DND-41 (cell line): Measurements from ENCODE around the gene PPP6R2.

Experiments
- ATAC-seq: fragments of 200-7000 bp; cut with Tn5 transposase; 3 replicates; pipeline ENCODE4 v1.9.1; 2021; ENCODE audit warnings: low read depth; ENCODE audit not compliant: insufficient read depth
- DNase-seq: peaks from one replicate; pipeline ENCODE4 v3.0.0-alpha.2; 2020
- H2AFZ ChIP-seq: 2 replicates; pipeline ENCODE4 v1.6.0; 2012; ENCODE audit warnings: low read depth, low read length
- H3K27ac ChIP-seq: 2 replicates; pipeline ENCODE4 v1.5.1; 2012; ENCODE audit warnings: low read length, inconsistent platforms
- H3K27me3 ChIP-seq: fragments of 200-600 bp; sonication (generic); 2 replicates; pipeline ENCODE4 v1.6.0; 2012; ENCODE audit warnings: low read length, mild to moderate bottlenecking, inconsistent platforms; ENCODE audit not compliant: insufficient read depth, poor library complexity
- H3K36me3 ChIP-seq: 2 replicates; pipeline ENCODE4 v1.5.1; 2012; ENCODE audit warnings: low read length, inconsistent platforms; ENCODE audit not compliant: insufficient read depth
- H3K4me1 ChIP-seq: 2 replicates; pipeline ENCODE4 v1.5.1; 2012; ENCODE audit warnings: mild to moderate bottlenecking, low read length; ENCODE audit not compliant: insufficient read depth
- H3K4me2 ChIP-seq: 2 replicates; pipeline ENCODE4 v1.6.0; 2012; ENCODE audit warnings: mild to moderate bottlenecking, moderate library complexity, low read length, inconsistent platforms; ENCODE audit not compliant: insufficient read depth
- H3K4me3 ChIP-seq, 2 experiments: fragments of 200-600 bp in 1 of 2; shearing (Covaris generic) in 1 of 2; 2 replicates each; pipeline ENCODE4 v1.5.1; 2012 to 2016; ENCODE audit warnings: inconsistent platforms in 2 of 2, low read length in 2 of 2, mild to moderate bottlenecking in 2 of 2, low read depth in 1 of 2, moderate library complexity in 1 of 2
- H3K79me2 ChIP-seq: 2 replicates; pipeline ENCODE4 v1.6.0; 2012; ENCODE audit warnings: low read length, inconsistent platforms; ENCODE audit not compliant: insufficient read depth
- H3K9ac ChIP-seq: 2 replicates; pipeline ENCODE4 v1.6.0; 2012; ENCODE audit warnings: low read depth, mild to moderate bottlenecking, inconsistent platforms, low read length, moderate library complexity
- H3K9me3 ChIP-seq: 2 replicates; pipeline ENCODE4 v1.5.1; 2012; ENCODE audit warnings: low read length, moderate library complexity, mild to moderate bottlenecking, inconsistent platforms; ENCODE audit not compliant: insufficient read depth, severe bottlenecking
- H4K20me1 ChIP-seq: 2 replicates; pipeline ENCODE4 v1.6.0; 2012; ENCODE audit warnings: low read length; ENCODE audit not compliant: insufficient read depth
- CTCF ChIP-seq: IDR thresholded peaks from 2 replicates; pipeline ENCODE4 v1.5.1; 2012; ENCODE audit warnings: borderline replicate concordance, low read length, moderate library complexity, mild to moderate bottlenecking; ENCODE audit not compliant: poor library complexity, severe bottlenecking; ENCODE audit errors: extremely low read depth
- EZH2 ChIP-seq: IDR thresholded peaks from 3 replicates; pipeline ENCODE4 v1.6.1; 2012; ENCODE audit warnings: borderline replicate concordance, low read depth, mild to moderate bottlenecking, moderate library complexity, low read length, inconsistent platforms; ENCODE audit not compliant: severe bottlenecking

The PPP6R2 gene

GRCh38 chr22:50296658-50297490 is 46.3 kb upstream of the PPP6R2 start:
- no peak for TF ChIP-seq EZH2
- TF ChIP-seq CTCF = no peak
- DNase-seq (no peak), ATAC-seq (no peak)
- Histone ChIP-seq H3K9ac (no peak overlapping the region), H3K4me3 (no peak overlapping the region), H3K79me2 (no peaks in the 10 kb centered on the region), H3K36me3 (no peaks in the 10 kb centered on the region), H3K27me3 (no peaks in the 10 kb centered on the region), H3K9me3 (no peaks in the 10 kb centered on the region), H3K27ac (no peak overlapping the region), H3K4me1 (peaks cover 6% of the 10 kb centered on the region), H3K4me2 (no peak overlapping the region), H2AFZ (no peak overlapping the region), H4K20me1 (peaks cover 10% of the 10 kb centered on the region)

DNA sequence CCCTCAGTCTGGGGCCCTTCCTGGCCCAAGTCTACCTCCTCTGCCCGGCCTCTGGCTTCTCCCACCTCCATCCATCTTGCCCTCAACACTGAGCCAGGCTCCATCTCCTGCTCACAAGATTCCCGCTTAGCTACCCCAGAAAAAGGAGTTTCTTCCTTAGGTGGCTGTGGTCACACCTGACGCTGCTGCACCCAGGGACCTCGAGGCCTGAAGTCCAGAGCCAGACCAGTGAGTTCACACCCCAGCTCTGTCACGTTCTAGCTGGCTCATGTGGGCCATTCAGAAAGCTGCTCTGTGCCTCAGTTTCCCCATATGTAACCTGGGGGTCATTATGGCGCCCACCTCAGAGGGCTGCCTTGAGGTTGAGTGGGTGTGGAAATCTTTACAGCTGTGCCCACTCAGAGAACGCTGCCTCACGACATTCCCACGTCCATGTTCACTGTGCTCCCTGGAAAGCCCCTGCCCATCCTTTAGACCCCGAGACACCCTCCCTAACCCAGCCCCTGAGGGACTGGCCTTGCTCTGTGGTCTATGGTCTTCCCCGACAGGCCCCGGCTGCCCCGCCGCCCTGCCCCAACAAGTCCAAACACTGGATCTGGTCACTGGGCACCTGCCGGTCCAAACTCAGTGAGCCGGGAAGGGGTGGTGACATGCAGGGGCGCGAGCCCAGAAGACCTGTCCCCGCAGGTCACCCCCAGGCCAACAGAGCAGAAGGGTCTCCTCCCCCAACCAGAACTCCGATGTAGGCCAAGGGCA is 45.4 kb upstream of the PPP6R2 start:
- H3K4me1 ChIP-seq = peaks cover 6% of the 10 kb centered on the region
- no peak overlapping the region for H3K9ac ChIP-seq
- peaks cover 12% of the 10 kb centered on the region for H4K20me1 ChIP-seq
- no peak for DNase-seq
- no peak overlapping the region for H3K4me2 ChIP-seq
- H3K79me2 ChIP-seq = no peaks in the 10 kb centered on the region
- H2AFZ ChIP-seq = no peak overlapping the region
- no peaks in the 10 kb centered on the region for H3K9me3 ChIP-seq
- no peaks in the 10 kb centered on the region for H3K27me3 ChIP-seq
- no peak overlapping the region for H3K27ac ChIP-seq
- no peaks in the 10 kb centered on the region for H3K36me3 ChIP-seq
- TF ChIP-seq CTCF = no peak
- no peak for TF ChIP-seq EZH2
- H3K4me3 ChIP-seq = no peak overlapping the region
- no peak for ATAC-seq

DNA sequence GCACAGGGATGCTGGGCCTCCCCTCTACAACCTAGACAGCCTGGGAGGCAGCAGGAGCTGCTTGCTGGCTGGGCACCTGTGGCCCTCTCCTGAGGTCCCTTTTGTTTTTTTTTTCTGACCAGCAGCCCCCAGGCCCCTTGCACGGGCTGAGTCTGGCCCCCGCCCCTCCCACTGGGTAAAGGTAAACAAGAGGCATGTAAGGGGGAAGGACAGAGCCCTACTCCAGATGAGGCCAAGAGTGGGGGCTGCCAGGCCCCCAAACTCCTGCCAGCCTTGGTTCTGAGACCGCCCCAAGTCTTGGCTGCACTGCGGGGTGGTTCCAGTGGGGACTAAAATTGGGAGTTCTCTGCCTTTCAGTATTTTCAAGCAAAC is 44.9 kb upstream of the PPP6R2 start:
- ATAC-seq (no peak), DNase-seq (no peak)
- Histone ChIP-seq H2AFZ (no peak overlapping the region), H3K79me2 (no peaks in the 10 kb centered on the region), H3K9me3 (no peaks in the 10 kb centered on the region), H3K4me3 (no peak overlapping the region), H3K9ac (no peak overlapping the region), H3K4me1 (peaks cover 6% of the 10 kb centered on the region), H4K20me1 (peaks cover 14% of the 10 kb centered on the region), H3K27me3 (no peaks in the 10 kb centered on the region), H3K27ac (no peak overlapping the region), H3K36me3 (no peaks in the 10 kb centered on the region), H3K4me2 (no peak overlapping the region)
- TF ChIP-seq EZH2 (no peak), CTCF (no peak)
